Breast epithelium (tissue), 4 donors: ENCODE data around the gene ZBTB39. TPM values are rescaled to one million over a fixed set of nuclear protein-coding genes. Genes with fewer than 3 reads are reported as not detected.
"Not testable (repeated sequence)": the region's sequence is repeated elsewhere in the genome, so short reads cannot be mapped to it uniquely, and the experiment has no call there.

Source experiments
- DNase-seq, 2 donors: peaks; one replicate each; pipeline ENCODE4 v3.0.0-alpha.2; 2019; ENCODE audit warnings: low spot score in 2 of 2
- H3K27ac ChIP-seq, 2 donors: fragments of 200-600 bp; sonication (generic) in 1 of 2; one replicate each; pipeline ENCODE4 v1.5.1; 2016 to 2019; ENCODE audit warnings: mild to moderate bottlenecking in 1 of 2
- H3K27me3 ChIP-seq, 2 donors: fragments of 200-600 bp; sonication (generic) in 1 of 2; one replicate each; pipeline versions ENCODE4 v1.5.1 to v1.6.0; 2017 to 2019; ENCODE audit warnings: control low read depth in 1 of 2, mild to moderate bottlenecking in 1 of 2
- H3K36me3 ChIP-seq: fragments of 200-600 bp; one replicate; pipeline ENCODE4 v1.5.1; 2019
- H3K4me1 ChIP-seq, 2 donors: fragments of 200-600 bp; sonication (generic); one replicate each; pipeline ENCODE4 v1.5.1; 2016 to 2019; ENCODE audit warnings: control low read depth in 1 of 2
- H3K4me3 ChIP-seq, 3 donors: fragments of 200-600 bp; sonication (generic); 1 replicate in 2 of 3; 2 replicates in 1 of 3; pipeline ENCODE4 v1.5.1; 2016 to 2019; ENCODE audit warnings: mild to moderate bottlenecking in 3 of 3, moderate library complexity in 2 of 3
- H3K9me3 ChIP-seq, 2 donors: fragments of 200-600 bp; sonication (generic) in 1 of 2; one replicate each; pipeline ENCODE4 v1.5.1; 2016 to 2019; ENCODE audit warnings: control low read depth in 1 of 2
- POLR2A ChIP-seq: fragments of 450-650 bp; IDR thresholded peaks from one replicate; pipeline ENCODE4 v1.6.1; 2016; ENCODE audit warnings: antibody characterized with exemption, mild to moderate bottlenecking, moderate library complexity
- POLR2AphosphoS5 ChIP-seq, 3 donors: sonication (generic); formaldehyde crosslinking; IDR thresholded peaks; one replicate each; pipeline ENCODE4 v1.6.1; 2017; ENCODE audit warnings: antibody characterized with exemption in 3 of 3
- intact Hi-C: fragments of 100-400 bp; cut with DNase I; formaldehyde crosslinking; loops from one replicate; pipeline ENCODE4 v1.15.1; 2023; ENCODE audit warnings: low total_unique reads
- total RNA-seq, 3 donors: library from RNA; depleted of rRNA; stranded (reverse); fragments of >200 nt; gene quantifications; one replicate each; pipeline ENCODE4 v1.1.0, GENCODE V29; 2016
- TF ChIP-seq, protein P1 (sequence below), 3 donors: fragments of 450-650 bp; IDR thresholded peaks; one replicate each; pipeline ENCODE4 v1.5.1; 2016 to 2017; ENCODE audit warnings: antibody characterized with exemption in 3 of 3, mild to moderate bottlenecking in 3 of 3, moderate library complexity in 3 of 3

ZBTB39 gene
- total RNA-seq, 3 donors from 2014 or later: 4.3 to 6.6 (median 6.1) TPM

DNA sequence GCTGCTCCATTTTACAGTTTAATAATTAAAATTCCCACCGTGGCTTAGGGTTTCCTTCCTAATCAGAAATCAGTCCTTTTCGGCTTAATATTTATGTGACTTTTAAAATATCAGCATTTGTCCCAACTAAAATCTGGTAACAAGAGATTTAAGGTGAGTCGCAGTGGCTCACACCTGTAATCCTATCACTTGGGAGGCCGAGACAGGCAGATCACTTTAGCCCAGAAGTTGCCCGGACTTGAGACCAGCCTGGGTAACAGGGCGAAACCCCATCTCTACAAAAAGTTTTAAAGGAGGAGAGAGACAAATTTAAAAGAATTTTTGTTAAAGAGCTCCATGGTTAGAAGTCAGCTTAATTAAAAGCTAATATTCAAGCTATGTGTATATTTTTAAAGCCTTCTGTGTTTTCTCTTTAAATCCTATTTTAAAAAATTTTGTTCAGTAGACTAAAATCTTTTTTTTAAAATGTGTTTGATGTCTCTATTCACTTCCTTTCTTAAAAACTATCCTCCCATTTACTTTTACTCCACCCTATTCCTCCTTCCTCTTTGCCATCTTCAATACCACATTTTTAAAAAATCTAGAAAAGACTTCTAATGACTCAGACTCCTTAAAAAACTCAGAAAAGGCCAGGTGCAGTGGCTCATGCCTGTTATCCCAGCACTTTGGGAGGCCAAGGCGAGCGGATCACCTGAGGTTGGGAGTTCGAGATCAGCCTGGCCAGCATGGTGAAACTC is 13.8 kb upstream of the ZBTB39 start:
- Histone ChIP-seq H3K9me3 (no peaks in the 10 kb centered on the region), H3K4me1 (no peaks in the 10 kb centered on the region), H3K36me3 (no peaks in the 10 kb centered on the region), H3K27me3 (no peaks in the 10 kb centered on the region), H3K27ac (no peak overlapping the region), H3K4me3 (no peak overlapping the region)
- no peak for DNase-seq
- intact Hi-C loops: no loop called here
- no peak for TF ChIP-seq POLR2AphosphoS5 (IDR thresholded peaks at IDR 0.05)
- no peak for TF ChIP-seq POLR2A
- TF ChIP-seq, protein P1, sequence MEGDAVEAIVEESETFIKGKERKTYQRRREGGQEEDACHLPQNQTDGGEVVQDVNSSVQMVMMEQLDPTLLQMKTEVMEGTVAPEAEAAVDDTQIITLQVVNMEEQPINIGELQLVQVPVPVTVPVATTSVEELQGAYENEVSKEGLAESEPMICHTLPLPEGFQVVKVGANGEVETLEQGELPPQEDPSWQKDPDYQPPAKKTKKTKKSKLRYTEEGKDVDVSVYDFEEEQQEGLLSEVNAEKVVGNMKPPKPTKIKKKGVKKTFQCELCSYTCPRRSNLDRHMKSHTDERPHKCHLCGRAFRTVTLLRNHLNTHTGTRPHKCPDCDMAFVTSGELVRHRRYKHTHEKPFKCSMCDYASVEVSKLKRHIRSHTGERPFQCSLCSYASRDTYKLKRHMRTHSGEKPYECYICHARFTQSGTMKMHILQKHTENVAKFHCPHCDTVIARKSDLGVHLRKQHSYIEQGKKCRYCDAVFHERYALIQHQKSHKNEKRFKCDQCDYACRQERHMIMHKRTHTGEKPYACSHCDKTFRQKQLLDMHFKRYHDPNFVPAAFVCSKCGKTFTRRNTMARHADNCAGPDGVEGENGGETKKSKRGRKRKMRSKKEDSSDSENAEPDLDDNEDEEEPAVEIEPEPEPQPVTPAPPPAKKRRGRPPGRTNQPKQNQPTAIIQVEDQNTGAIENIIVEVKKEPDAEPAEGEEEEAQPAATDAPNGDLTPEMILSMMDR (IDR thresholded peaks at IDR 0.05): no peak

DNA sequence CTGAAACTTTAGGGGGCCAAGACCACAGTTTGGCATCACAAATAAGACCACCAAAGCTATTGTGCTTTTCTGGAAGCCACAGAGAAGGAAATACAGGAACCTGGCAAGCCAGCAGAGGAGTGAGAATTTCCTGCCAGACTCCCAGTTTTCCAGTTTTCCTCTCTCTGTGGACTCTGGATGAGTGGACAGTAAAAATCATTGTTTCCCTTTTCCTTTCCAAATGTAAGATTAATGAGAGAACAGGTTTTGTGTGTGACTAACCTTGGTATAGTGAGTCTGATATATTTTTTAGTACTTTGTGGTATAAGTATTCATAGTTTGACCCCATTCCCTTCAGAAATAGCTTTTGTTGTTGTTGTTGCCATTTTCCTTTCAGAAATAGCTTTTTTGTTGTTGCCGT is 12.6 kb upstream of the ZBTB39 start:
- no peak for TF ChIP-seq POLR2AphosphoS5 (IDR thresholded peaks at IDR 0.05)
- TF ChIP-seq, protein P1 (IDR thresholded peaks at IDR 0.05): no peak
- no peak for TF ChIP-seq POLR2A
- Histone ChIP-seq H3K36me3 (no peaks in the 10 kb centered on the region), H3K27me3 (no peaks in the 10 kb centered on the region), H3K27ac (no peak overlapping the region), H3K4me3 (no peak overlapping the region), H3K4me1 (no peaks in the 10 kb centered on the region), H3K9me3 (no peaks in the 10 kb centered on the region)
- intact Hi-C loops: no loop called here
- no peak for DNase-seq

DNA sequence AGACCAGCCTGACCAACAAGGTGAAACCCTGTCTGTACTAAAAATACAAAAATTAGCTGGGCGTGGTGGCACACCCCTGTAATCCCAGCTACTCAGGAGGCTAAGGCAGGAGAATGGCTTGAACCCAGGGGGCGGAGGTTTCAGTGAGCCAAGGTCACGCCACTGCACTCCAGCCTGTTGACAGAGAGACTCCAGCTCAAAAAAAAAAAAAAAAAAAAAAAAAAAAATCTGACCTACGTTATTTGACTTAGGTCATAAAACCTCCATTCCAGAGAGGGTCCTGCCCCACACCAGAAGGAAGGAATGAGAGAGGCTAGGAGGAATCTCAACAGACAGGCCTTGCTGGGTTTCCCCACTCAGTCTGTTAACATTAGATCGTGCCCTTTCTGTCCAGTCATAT is 12.0 kb upstream of the ZBTB39 start:
- intact Hi-C loops: not testable (repeated sequence)

GRCh38 chr12:57016348-57016747 is 10.0 kb upstream of the ZBTB39 start, which contains the start of gene TAC3:
Gene TAC3 (minus strand): TSS chr12:57016529. CDS start chr12:57015797, 732 bp downstream.
- intact Hi-C loops: no loop called here
- DNase-seq: no peak
- H3K9me3 ChIP-seq: no peaks in the 10 kb centered on the region
- H3K36me3 ChIP-seq: no peaks in the 10 kb centered on the region
- H3K4me1 ChIP-seq: no peaks in the 10 kb centered on the region
- TF ChIP-seq, protein P1 (IDR thresholded peaks at IDR 0.05): no peak
- TF ChIP-seq POLR2AphosphoS5 (IDR thresholded peaks at IDR 0.05) (no peak), POLR2A (no peak)
- no peaks in the 10 kb centered on the region for H3K27me3 ChIP-seq
- no peak within 1 kb of the TSS for H3K27ac ChIP-seq
- H3K4me3 ChIP-seq: no peak within 1 kb of the TSS

More for the DNA sequence above, 12.0 kb upstream of the ZBTB39 start:
- not testable (repeated sequence) for H3K4me1 ChIP-seq, H3K27me3 ChIP-seq, H3K4me3 ChIP-seq, DNase-seq, H3K27ac ChIP-seq, H3K9me3 ChIP-seq, H3K36me3 ChIP-seq

GRCh38 chr12:57012600-57013465 is 6.5 kb upstream of the ZBTB39 start:
- no peak overlapping the region for H3K27ac ChIP-seq
- no peak for DNase-seq
- no peaks in the 10 kb centered on the region for H3K4me1 ChIP-seq
- no peaks in the 10 kb centered on the region for H3K9me3 ChIP-seq
- TF ChIP-seq, protein P1 (IDR thresholded peaks at IDR 0.05): no peak
- TF ChIP-seq POLR2A (no peak), POLR2AphosphoS5 (IDR thresholded peaks at IDR 0.05) (no peak)
- no peaks in the 10 kb centered on the region for H3K36me3 ChIP-seq
- H3K27me3 ChIP-seq: no peaks in the 10 kb centered on the region
- intact Hi-C loops: no loop called here
- H3K4me3 ChIP-seq: no peak overlapping the region
